ENCODE data around the gene ATP11A.
A peak's percentile ranks its signal among the peaks of the same experiment; 100 is the strongest.

ATP11A gene

DNA sequence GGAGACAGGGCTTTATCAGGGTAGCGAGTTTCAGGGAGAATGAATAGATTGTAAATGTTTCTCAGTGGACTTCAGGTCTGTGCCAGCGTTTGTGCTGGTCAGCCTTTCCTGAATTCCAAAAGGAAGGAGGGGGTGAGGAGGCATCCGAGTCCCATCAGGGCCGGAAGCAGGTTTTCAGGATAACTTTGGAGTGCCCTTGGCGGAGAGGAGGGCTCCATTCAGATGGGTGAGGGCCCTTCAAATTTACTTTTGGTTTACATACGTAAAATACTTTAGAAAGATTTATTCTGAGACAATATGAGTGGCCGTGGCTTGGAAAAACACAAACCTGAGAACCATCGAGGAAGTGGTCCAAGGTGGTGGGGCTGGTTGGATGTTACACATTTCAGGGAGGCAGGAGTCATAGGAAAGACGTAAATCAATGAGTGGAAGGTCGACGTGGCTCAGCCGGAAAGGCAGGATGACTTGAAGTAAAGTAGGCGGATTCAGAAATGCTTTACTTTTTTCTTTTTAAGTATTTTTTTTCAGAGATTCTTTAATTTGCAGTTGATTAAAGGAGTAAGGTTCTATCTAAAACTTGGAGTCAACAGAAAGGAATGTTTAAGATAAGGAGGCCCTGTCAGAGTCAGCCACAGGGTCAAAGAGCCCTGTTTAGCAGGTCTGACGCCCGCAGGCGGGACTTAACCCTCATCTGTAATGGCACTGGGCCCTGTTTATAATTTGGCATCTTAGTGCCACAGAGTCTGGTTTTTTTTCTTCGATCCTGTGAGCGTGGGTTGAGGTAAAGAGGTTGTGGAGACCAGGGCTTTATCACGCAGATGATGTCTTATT lies 32.8 kb downstream of the ATP11A start:
- no peak for DNase-seq (ENCODE audit: low spot score)

DNA sequence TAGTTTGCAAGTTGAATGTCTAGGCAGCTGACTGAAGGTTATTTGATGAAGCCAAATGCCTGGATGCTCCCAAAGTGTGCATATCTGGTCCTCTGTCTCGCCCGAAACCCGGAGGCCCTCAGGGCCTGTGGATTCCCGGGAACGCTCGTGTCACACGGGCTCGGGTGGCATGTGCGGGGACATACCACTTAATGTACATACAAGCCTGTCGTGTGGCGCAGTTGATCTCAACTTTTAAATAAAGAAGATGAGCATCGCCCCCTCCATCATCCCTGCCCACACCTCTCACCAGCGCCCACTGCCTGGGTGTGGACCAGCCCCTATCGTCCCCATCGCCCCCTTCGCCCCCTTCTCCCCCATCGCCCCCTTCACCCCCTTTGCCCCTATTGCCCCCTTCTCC lies 33.9 kb downstream of the ATP11A start:
- DNase-seq (ENCODE audit: low spot score) = no peak

DNA sequence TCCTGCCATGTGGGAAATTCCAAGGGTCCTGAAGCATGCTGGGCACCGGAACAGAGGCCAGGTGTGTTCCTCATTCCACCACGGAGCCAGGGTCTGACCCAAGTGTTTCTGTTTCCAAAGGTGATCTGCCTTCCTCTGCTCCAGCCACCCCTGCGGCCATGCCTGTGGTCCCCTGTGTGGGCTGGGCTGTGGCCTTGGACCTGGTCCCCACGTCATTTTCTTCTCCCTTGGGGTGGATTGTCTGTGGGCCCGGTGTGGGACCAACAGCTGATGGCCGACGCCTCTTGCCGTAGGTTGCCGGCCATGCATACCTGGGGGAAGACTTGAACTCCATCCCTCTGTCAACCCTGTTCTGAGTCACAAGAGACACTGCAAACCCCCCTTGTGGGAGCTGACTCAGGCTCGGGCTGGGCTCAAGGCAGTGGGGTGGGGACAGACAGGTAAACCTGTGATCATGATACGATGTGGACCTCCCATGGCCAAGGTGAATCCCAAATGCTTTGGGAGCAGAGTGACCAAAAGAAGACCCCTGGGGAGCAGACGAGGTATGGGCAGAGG lies 35.0 kb downstream of the ATP11A start:
- DNase-seq (ENCODE audit: low spot score) = no peak

DNA sequence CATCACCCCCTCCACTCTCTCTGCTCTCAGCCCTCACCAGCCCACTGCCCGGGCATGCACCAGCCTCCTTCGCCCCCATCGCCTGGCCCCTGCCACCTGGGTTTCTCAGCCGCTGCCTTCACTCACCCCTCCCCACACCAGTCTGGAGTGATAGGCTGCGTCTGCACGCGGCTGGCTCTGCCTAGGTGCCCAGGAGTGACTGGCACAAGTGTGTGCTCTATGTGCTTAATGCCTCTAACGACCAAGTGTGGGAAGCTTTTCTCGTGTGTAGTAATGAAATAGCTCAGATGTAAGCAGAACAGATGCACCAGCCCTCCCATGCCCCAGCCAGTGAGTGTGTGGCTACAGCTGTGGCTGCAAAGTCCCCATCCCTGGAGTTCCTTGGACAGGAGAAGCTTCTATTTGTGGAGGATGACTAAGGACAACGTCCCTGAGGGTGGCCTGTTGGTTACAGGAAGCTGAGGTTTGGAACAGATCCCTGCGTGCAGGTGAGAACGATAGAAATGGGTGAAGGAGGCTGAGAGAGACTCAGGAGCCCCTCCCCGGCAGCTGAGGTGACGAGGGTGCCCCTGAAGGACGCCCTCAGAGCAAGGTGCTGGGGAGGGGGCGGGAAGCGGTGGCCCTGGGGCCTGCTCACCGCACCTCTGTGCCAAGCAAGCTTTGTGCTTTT lies 35.6 kb downstream of the ATP11A start:
- no peak for DNase-seq (ENCODE audit: low spot score)

DNA sequence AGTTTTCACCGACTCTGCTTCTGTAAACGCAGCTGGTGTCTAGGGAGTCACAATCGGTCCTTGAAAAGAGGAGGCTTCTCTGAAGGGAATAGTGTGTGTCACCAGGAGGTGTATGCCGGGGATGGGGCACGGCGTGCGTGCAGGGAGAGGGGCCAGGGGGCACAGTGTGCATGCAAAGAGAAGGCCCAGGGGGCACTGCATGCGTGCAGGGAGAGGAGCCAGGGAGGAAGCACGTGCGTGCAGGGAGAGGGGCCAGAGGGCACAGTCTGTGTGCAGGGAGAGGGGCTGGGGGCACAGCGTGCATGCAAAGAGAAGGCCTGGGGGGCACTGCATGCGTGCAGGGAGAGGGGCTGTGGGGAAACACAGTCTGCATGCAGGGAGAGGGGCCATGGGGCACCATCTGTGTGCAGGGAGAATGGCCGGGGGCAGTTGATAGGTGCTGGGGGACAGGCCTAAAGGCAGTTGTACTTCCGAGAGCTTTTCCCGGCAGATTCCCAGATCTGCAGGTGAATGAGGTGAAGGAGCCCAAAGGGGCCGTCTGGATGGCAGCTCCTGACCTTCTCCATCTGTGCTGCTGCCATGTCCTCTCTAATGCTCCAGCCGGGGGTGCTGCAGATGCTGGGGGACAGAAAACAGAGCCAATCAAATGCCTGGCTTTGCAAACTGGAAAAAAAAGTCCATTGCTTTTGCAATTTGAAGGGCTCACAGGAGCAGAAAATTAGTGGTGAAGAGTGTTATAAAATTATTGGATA lies 36.4 kb downstream of the ATP11A start:
- no peak for DNase-seq (ENCODE audit: low spot score)

DNA sequence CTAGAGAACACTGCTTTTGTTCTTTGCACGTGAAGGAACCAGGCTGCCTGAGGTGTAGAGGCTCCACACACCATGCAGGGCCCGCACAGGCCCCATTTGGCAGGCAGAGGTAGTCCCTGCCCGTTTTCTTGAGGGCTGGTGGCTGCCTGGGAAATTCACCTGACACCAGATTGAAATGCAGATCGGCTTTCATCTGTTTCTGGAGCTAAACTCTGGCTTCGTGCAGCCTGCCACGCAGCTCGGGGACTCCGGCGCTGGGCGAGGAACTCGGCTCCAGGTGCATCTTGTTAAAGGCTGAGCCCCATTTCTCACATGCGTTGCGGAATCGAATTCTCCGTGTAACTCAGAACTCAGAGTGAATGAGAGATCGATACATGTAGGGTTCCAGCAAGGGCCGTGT lies 37.7 kb downstream of the ATP11A start:
- DNase-seq (ENCODE audit: low spot score) = no peak

DNA sequence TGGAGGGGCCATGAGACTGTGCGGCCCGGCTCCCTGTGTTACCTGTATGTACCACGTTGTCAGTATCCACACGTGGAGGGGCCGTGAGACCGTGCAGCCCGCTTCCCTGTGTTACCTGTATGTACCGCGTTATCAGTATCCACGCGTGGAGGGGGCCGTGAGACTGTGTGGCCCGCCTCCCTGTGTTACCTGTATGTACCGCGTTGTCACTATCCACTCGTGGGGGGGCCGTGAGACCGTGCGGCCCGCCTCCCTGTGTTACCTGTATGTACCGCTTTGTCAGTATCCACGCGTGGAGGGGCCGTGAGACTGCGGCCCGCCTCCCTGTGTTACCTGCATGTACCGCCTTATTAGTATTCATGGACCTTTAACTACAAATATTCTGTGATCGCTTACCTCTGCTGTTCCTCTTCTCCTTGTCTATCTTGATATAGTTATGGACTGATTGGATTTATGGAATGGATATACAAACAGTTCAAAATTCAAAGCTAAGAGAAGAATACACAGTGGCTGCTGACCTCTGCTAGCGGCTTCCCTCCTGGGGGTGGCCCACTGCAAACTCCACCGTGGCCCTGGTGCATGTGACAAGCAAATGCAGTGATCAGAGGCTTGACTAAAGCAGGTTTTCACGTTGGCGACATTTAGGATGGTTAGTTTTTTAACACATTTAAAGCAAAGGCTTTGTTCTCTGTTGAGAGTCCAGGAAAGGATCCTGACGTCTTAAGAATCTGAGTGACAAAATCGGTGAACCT lies 38.7 kb downstream of the ATP11A start:
- DNase-seq (ENCODE audit: low spot score) = no peak

DNA sequence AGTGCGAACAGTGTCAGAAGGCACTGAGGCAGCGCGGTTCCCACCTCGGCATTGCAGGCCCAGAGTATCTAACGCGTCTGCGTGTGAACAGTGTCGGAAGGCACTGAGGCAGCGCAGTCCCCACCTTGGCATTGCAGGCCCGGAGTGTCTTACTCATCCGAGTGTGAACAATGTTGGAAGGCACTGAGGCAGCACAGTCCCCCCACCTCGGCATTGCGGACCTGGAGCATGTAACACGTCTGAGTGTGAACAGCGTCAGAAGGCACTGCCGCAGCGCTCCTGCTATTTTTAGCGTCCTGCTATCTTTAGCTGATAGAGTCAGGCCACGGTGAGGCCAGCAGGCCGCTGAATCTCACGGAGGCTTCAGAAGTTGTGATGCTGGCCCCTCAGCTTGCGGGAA lies 39.6 kb downstream of the ATP11A start:
- DNase-seq (ENCODE audit: low spot score) = no peak

DNA sequence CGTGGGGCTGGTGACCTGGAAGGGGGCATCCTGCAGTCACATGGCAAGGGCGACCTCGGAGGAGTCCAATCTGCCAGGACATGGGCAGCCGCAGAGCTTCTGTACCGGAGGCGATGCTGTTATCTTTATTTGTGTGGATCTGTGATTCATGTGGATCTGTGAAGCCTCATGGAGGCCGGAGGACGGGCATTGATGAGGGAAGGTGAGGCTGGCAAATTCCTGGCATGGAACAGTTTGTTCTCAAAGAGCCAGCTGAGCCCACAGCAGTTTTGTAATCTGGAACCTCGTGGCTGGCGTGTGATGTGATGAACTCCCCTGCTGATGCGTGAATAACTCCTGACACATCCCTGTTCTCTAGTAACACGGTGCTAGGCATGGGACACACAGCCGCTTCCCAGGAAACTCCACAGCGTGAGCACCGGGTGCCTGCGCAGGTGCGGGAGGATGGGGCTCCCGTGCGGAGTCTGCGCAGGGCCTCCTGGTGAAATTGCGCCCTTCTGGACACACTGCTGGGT lies 40.4 kb downstream of the ATP11A start:
- DNase-seq (ENCODE audit: low spot score) = no peak

DNA sequence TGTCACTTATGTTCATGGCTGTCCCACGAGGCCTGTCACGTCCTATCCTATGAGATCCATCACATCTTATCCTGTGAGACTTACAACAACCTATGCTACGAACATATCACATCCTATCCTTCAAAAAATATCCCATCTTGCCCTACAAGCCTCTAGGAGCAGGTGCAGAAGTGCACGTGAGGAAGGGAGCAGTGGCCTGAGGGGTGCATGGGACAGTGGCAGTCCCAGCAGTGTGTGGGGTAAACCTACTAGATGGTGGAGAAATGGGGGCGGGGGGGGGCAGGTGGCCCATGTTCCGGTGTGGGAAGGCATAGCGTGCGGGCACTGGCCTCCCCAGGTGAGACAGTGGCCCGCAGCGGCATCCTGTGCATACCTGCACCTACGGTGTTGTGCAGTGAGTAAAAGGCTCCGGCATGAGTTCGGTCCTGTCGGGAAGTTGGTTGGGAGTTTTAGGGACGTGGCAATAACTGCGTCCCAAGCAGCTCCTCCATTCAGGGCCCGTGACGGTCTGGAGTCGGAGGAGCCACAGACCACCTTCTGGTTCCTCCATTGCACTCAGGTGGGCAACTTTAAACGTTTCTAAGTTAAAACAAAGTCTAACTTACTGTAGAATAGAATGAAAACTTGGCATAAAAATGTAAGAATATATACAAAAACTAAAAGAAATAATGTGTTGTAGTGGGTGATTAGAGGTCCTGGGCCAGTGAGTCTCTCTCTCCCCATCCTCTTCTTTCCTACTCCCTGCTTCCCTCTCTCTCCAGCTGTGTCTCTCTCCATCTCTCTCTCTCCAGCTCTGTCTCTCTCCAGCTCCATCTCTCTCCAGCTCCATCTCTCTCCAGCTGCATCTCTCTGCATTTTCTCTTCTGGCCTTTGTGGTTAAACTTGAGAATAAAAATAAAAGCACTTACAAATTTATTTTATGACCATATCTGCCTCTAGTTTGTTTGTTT lies 42.1 kb downstream of the ATP11A start:
- no peak for DNase-seq (ENCODE audit: low spot score)

DNA sequence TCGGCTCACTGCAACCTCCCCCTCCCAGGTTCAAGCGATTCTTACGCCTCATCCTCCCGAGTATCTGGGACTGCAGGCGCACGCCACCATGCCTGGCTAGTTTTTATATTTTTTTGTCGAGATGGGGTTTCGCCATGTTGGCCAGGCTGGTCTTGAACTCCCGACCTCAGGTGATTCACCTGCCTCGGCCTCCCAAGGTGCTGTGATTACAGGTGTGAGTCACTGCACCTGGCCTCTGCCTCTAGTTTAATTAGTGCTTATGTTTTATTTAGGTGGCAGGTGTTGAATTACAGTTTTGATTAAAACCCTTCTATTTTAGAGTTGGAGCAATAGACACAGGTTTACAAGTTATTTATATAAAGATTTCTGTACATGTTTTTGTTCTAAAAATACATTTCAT lies 42.8 kb downstream of the ATP11A start:
- DNase-seq (ENCODE audit: low spot score) = no peak

DNA sequence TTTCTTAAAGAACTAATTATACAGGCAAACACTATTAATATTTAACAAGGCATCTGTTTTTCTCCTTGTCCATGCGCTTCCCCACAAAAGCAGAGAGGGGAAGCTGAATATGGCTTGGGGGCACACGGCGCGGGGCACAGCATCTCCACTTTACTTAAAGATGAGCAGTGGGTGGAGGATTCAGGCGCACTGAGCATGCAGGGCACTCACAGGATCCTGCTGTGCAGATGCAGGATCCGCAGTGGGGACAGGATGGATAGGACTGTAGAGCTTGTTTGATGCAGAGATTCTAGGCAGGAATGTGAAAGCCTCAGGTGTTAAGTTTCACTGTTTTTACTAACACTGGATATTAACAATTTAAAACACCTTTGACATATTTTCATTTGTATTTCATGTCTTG lies 43.3 kb downstream of the ATP11A start:
- DNase-seq (ENCODE audit: low spot score) = peak; percentile 29

DNA sequence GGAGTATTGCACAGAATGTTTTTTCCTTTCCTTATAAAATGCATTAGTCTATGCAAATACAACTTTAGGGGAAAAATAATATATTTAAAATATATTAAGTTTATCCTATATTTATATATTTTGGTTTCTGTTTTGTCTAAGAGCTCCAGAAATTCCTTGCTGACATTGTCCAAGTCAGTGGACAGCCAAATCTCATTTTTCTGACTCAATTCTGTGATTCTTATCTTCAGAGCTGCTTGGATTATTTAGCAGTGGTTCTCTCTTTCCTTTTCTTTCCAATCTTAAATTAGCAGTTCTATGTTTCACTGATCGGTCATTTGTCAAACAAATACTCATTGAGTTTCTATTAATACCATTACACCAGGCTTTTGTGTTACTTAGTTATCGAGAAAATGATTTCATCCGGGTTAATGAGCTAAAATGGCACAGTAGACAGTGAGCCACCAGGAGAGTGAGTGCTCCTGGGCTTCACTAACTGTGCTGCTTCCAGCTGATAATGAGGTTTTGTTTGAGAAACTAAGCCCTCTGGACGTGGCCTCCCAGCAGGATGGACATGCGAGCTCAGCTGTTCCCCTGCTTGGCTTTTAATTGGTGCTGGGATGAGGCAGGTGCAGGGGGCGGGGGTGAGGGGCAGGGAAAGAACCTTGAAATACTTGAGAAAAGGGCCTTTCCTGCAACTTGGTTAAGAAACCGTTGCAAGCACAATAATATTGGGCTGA lies 44.0 kb downstream of the ATP11A start:
- peak; percentile 58 for DNase-seq (ENCODE audit: low spot score)

DNA sequence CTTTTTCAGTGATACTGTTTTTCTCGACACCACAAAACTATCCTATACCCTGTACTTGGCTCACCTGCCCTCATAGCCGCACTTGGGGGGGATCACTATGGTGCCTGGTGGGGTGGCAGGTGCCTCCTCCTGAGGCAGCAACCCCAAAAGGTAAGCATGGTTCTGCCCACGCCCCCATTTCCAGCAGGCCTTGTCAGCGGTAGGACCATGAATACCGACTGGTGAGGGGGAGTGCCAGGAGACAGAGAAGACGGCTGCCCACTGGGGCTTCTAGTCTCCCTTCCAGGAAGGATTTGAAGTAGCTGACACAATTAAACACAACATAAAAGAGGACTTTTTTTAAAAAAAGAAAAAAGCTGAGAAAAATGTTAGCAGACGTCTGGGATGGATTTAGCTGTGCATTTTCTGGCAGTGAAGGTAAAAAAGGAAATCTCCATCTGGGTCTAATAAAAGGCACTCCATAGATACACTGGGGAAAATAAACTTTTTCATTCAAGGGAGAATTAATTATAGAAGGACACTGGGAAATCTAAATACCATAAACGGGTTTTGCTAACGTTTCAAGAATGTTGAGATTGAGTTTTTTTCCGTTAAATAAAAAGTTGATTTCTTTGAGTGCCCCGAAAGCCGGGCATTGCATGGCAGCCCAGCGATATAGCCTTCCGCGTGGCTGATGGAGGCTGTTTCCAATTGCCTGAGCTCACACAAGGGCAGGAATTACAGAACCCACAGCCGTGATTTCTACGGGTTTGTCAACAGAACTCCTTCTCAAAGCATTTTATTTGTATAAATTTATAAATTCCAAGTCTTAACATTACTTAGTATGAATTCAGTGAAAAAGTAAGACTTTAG lies 45.1 kb downstream of the ATP11A start:
- DNase-seq (ENCODE audit: low spot score) = no peak

DNA sequence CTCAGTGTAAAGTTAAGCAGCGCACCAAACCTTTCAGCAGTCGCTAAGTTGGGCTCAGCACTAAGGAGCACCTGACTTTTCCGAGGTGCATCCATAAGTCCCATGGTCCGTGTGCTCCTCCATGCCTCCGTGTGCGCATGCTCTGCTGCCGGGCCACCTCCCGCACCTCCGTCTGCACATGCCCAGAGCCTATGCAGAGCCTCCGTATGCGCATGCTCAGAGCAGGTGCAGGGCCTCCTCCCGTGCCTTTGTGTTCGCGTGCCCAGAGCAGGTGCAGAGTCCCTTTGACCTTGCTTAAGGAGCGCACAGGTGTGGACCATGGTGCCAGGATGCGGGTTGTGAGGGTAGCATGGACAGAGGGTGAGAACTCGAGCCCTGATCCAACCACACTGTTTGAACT lies 46.0 kb downstream of the ATP11A start:
- no peak for DNase-seq (ENCODE audit: low spot score)

DNA sequence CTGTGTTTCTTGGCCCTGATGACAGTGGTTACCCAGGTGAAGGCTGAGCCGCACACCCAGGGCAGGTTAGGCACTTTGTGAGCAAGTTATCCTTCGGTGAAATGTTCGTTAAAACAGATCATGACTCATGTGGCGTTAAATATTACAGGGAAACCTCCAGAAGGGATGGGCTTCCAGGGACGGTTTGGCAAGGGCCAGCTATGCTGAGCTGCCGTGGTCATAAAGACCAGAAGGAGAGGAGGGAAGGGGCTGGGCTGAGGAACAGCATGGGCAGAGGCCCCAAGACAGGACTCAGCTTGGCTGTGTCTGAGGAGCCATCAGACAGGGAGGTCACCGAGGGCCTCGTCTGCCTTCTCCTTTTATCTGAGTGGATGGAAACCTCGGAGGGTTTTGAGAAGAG lies 47.5 kb downstream of the ATP11A start:
- no peak for DNase-seq (ENCODE audit: low spot score)

DNA sequence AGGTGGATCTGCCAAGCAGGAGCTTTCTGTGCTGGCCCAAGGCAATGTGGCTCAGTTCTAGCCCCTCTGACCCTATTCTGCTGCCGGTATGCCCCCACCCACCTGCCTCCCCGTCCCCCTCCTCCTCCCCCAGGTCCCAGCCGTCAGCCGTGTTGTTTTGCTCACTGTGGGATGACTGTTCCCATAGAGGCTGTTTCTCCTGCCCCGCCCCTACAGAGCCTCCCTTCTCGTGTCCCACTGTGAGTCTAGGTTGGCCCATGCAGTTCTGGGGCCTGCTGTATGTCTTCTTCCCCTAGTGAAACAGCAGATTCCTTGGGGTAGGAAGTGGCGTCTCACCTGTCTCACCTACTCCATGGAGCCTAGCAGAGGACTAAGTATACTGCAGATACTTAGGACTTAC lies 48.8 kb downstream of the ATP11A start:
- DNase-seq (ENCODE audit: low spot score) = no peak

DNA sequence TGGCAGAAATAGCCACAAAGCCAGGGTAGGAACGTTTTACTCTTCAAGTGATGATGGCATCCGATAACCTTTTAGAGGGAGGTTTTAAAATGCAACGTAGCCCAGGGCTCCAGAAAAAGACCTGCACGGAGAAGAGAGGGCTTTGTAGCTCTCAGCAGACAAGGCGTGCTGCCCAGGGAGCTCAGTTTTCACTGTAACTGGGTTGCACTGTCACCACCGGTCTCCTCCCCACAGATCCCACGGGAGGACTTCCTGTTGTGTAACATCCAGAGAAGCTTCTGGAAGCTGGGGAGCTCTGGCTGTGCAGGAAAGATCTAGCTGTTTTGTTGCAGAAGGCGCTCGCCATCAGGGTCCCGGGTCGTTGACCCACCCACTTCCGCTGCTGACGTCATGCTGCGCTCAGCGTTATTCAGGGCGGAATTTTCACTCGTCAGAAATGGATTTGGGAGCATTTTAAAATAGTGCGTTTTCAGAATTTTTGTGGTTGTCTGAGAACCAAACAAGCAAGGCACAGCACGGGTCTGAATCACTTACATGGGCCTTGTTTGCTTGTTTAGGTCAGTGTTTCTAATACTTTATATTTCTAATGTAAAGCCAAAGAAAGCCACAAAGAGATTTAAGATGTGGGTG lies 50.8 kb downstream of the ATP11A start:
- DNase-seq (ENCODE audit: low spot score) = no peak
